DMS 273 treated with DMSO at 0.1 percent for 48 hours (cell line): ENCODE data around the gene EIF3L.

Source experiments
- DNase-seq: peaks from one replicate; lab custom pipeline; 2025; lab: John Stamatoyannopoulos, UW

Gene EIF3L

GRCh38 chr22:37906364-37907008 is 57.3 kb downstream of the EIF3L start:
- DNase-seq = no peak

- DNase-seq = no peak
Measured at GRCh38 chr22:37907036-37907954, 58.1 kb downstream of the EIF3L start.

- no peak for DNase-seq
Measured at GRCh38 chr22:37909766-37910165, 60.5 kb downstream of the EIF3L start.

- DNase-seq = no peak
Measured at GRCh38 chr22:37910890-37911672, 61.9 kb downstream of the EIF3L start.

- DNase-seq = no peak
Measured at GRCh38 chr22:37911697-37912096, 62.5 kb downstream of the EIF3L start.

GRCh38 chr22:37912171-37912570 is 63.0 kb downstream of the EIF3L start:
- no peak for DNase-seq

GRCh38 chr22:37913233-37913721 is 64.1 kb downstream of the EIF3L start:
- DNase-seq = no peak

- DNase-seq = no peak
Measured at GRCh38 chr22:37916311-37916710, 67.1 kb downstream of the EIF3L start.

GRCh38 chr22:37917874-37918548 is 68.8 kb downstream of the EIF3L start:
- DNase-seq = no peak

- DNase-seq = no peak
Measured at GRCh38 chr22:37918580-37919270, 69.5 kb downstream of the EIF3L start.

- DNase-seq = no peak
Measured at GRCh38 chr22:37920126-37920525, 70.9 kb downstream of the EIF3L start.

- DNase-seq = no peak
Measured at GRCh38 chr22:37922191-37922590, 73.0 kb downstream of the EIF3L start.

- no peak for DNase-seq
Measured at GRCh38 chr22:37923927-37924326, 74.7 kb downstream of the EIF3L start.

- no peak for DNase-seq
Measured at GRCh38 chr22:37924386-37925065, 75.3 kb downstream of the EIF3L start.

- no peak for DNase-seq
Measured at GRCh38 chr22:37925330-37925729, 76.1 kb downstream of the EIF3L start.

- DNase-seq = no peak
Measured at GRCh38 chr22:37925767-37926166, 76.5 kb downstream of the EIF3L start.

GRCh38 chr22:37926358-37926757 is 77.1 kb downstream of the EIF3L start:
- no peak for DNase-seq

- DNase-seq = no peak
Measured at GRCh38 chr22:37926771-37927636, 77.8 kb downstream of the EIF3L start.

GRCh38 chr22:37927637-37927936 is 78.4 kb downstream of the EIF3L start:
- no peak for DNase-seq

GRCh38 chr22:37929390-37929789 is 80.2 kb downstream of the EIF3L start:
- DNase-seq = no peak
